Ishikawa (cell line): ENCODE measurements around the gene SMAD5.
A peak's percentile ranks its signal among the peaks of the same experiment; 100 is the strongest.

Experiments used
- CEBPB ChIP-seq: IDR thresholded peaks from 2 replicates; pipeline ENCODE4 v1.6.1; 2012
- CREB1 ChIP-seq: IDR thresholded peaks from 2 replicates; pipeline ENCODE4 v1.6.1; 2012; ENCODE audit warnings: low read depth
- EGR1 ChIP-seq: IDR thresholded peaks from 2 replicates; pipeline ENCODE4 v1.6.1; 2012
- EP300 ChIP-seq: IDR thresholded peaks from 2 replicates; pipeline ENCODE4 v1.6.1; 2012; ENCODE audit warnings: borderline replicate concordance
- FOXM1 ChIP-seq: IDR thresholded peaks from 2 replicates; pipeline ENCODE4 v1.6.1; 2012; ENCODE audit warnings: low read depth, borderline replicate concordance
- NFIC ChIP-seq: IDR thresholded peaks from 2 replicates; pipeline ENCODE4 v1.6.1; 2012
- RAD21 ChIP-seq: IDR thresholded peaks from 2 replicates; pipeline ENCODE4 v1.6.1; 2012; ENCODE audit warnings: low read depth
- REST ChIP-seq: IDR thresholded peaks from 2 replicates; pipeline ENCODE4 v1.6.1; 2012; ENCODE audit warnings: low read depth, mild to moderate bottlenecking
- TAF1 ChIP-seq: IDR thresholded peaks from 2 replicates; pipeline ENCODE4 v1.6.1; 2012; ENCODE audit warnings: low read depth, mild to moderate bottlenecking
- TCF12 ChIP-seq: IDR thresholded peaks from 2 replicates; pipeline ENCODE4 v1.6.1; 2012; ENCODE audit warnings: low read depth
- TEAD4 ChIP-seq: IDR thresholded peaks from 2 replicates; pipeline ENCODE4 v1.6.1; 2012
- USF1 ChIP-seq: IDR thresholded peaks from 2 replicates; pipeline ENCODE4 v1.6.1; 2012
- YY1 ChIP-seq: IDR thresholded peaks from 2 replicates; pipeline ENCODE4 v1.6.1; 2012; ENCODE audit warnings: low read depth
- ZBTB7A ChIP-seq: IDR thresholded peaks from 2 replicates; pipeline ENCODE4 v1.6.1; 2012; ENCODE audit warnings: low read depth
- TF ChIP-seq, protein P1 (sequence below): IDR thresholded peaks from 2 replicates; pipeline ENCODE4 v1.6.1; 2012

SMAD5 gene

GRCh38 chr5:136210259-136210658, 77.6 kb downstream of the SMAD5 start:
- TF ChIP-seq RAD21 (no peak), EGR1 (no peak), TAF1 (no peak), ZBTB7A (no peak), TCF12 (no peak), USF1 (no peak), FOXM1 (no peak), TEAD4 (no peak), YY1 (no peak)

DNA sequence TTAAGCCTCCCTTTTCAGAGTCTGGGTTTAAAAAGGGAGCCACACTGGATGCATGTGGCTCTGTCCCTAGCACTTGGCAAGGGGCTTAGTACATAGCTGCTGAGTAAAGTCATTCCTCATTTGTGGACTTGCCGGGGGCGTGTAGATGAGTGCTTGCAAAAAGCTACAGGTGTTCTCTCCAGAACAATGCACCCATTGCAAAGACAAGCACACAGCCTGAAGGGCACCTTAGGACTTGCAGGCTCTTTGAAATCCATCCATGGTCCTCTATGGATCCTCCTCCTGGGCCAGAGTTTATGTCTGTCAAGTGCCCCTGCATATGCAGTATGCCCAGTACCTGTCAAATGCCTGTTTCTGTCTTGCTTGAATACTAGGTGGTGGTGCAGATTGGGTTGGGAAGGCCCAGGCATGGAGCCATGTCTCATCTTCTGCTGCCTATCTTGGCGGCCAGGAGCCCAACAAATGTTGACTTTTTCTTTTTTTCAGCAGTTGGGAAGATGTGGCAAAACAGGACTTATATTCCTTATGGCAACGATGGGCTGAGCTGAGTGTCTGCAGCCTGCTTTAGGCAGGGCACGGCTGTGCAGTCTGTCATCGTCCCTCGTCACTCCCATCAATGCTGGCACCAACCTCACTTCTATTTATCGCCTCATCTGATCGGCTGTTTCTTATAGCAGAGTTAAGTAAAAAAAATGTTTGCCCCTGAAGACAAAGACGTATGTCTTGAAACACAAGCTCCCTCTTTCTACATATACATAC, 78.8 kb downstream of the SMAD5 start:
- TF ChIP-seq YY1 (no peak), EGR1 (no peak), TEAD4 (no peak), USF1 (no peak)
- TF ChIP-seq, protein P1, sequence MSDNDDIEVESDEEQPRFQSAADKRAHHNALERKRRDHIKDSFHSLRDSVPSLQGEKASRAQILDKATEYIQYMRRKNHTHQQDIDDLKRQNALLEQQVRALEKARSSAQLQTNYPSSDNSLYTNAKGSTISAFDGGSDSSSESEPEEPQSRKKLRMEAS = no peak

GRCh38 chr5:136212252-136212721, 79.6 kb downstream of the SMAD5 start:
- TF ChIP-seq CEBPB (no peak), RAD21 (peak; percentile 83)
- TF ChIP-seq, protein P1 = 0 out of 2 replicates have a peak, but pooled peaks have one; percentile 19

- no peak for TF ChIP-seq TEAD4
- no peak for TF ChIP-seq TAF1
- no peak for TF ChIP-seq RAD21
- TF ChIP-seq EGR1 = no peak
These were observed 81.4 kb downstream of the SMAD5 start for GRCh38 chr5:136213919-136214493.

GRCh38 chr5:136215812-136216211, 83.2 kb downstream of the SMAD5 start:
- TF ChIP-seq REST = no peak
- no peak for TF ChIP-seq FOXM1
- no peak for TF ChIP-seq EGR1
- TF ChIP-seq RAD21 = no peak
- no peak for TF ChIP-seq TEAD4
- TF ChIP-seq YY1 = no peak
- TF ChIP-seq NFIC = no peak
- TF ChIP-seq USF1 = no peak
- TF ChIP-seq CEBPB = no peak
- TF ChIP-seq EP300 = no peak

- TF ChIP-seq RAD21 = no peak
- no peak for TF ChIP-seq USF1
- no peak for TF ChIP-seq FOXM1
- no peak for TF ChIP-seq CEBPB
- TF ChIP-seq CREB1 = no peak
- TF ChIP-seq, protein P1 = no peak
- no peak for TF ChIP-seq TEAD4
- no peak for TF ChIP-seq NFIC
These were observed 83.6 kb downstream of the SMAD5 start for GRCh38 chr5:136216230-136216629.

DNA sequence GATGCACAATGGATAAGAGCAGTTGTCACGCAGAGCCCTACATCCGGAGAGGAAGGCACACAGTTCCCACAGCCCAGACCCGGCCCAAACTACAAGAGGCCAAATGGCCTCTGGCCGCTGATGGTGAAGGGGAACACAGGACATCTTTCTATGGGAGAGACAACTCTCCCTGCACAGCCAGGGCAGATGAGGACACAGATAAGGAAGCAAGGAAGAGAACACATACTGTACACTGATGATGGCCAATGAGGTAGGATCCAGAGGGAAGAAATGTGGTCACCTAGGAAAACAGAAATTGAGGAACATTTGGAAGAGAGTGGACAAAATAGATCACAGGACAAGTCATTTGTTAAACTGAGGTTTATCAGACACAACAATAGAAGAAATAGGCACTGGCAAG, 88.7 kb downstream of the SMAD5 start:
- TF ChIP-seq ZBTB7A (no peak), EP300 (no peak), TCF12 (no peak), FOXM1 (no peak), TAF1 (no peak), CREB1 (no peak), TEAD4 (no peak), EGR1 (no peak), YY1 (no peak), USF1 (no peak), REST (no peak), CEBPB (no peak), RAD21 (no peak), NFIC (no peak)
- TF ChIP-seq, protein P1 = no peak
